CD4-positive, alpha-beta T cell (primary cell): ENCODE results near the gene TMEM43. TPM values are rescaled to one million over a fixed set of nuclear protein-coding genes. Genes with fewer than 3 reads are reported as not detected.

Experiments
- ATAC-seq: fragments of 200-7000 bp; cut with Tn5 transposase; one replicate; pipeline ENCODE4 v1.10.0; 2022; ENCODE audit warnings: mild to moderate bottlenecking; ENCODE audit not compliant: poor library complexity
- CTCF ChIA-PET: fragments of 350-600 bp; sonication (Branson Sonifier 250); formaldehyde crosslinking; loops from one replicate; lab custom pipeline; 2021; ENCODE audit warnings: antibody characterized with exemption, inconsistent platforms; lab: Charles Lee
- POLR2A ChIA-PET: fragments of 350-600 bp; sonication (Branson Sonifier 250); formaldehyde crosslinking; loops from one replicate; lab custom pipeline; 2021; ENCODE audit warnings: antibody characterized with exemption, inconsistent platforms; lab: Charles Lee
- DNase-seq, 14 experiments: peaks; one replicate each; pipeline ENCODE4 v3.0.0-alpha.2; 2013 to 2020; ENCODE audit warnings: mixed read lengths in 2 of 14
- H3K27ac ChIP-seq, 2 donors: one replicate each; pipeline versions ENCODE4 v1.5.1 to v1.7.0; 2013; ENCODE audit warnings: low read length in 2 of 2, low read depth in 1 of 2, mild to moderate bottlenecking in 1 of 2
- H3K27me3 ChIP-seq, 2 experiments: 1 replicate in 1 of 2; 2 replicates in 1 of 2; pipeline versions ENCODE4 v1.6.1 to v1.7.0; 2013; ENCODE audit warnings: low read length in 2 of 2, control low read depth in 1 of 2, mild to moderate bottlenecking in 1 of 2, moderate library complexity in 1 of 2; ENCODE audit not compliant: insufficient read depth in 2 of 2, control insufficient read depth in 1 of 2
- H3K36me3 ChIP-seq: one replicate; pipeline ENCODE4 v1.6.1; 2013; ENCODE audit warnings: low read length, control low read depth; ENCODE audit not compliant: insufficient read depth
- H3K4me1 ChIP-seq: one replicate; pipeline ENCODE4 v1.6.1; 2013; ENCODE audit warnings: low read length, control low read depth; ENCODE audit not compliant: insufficient read depth
- H3K4me3 ChIP-seq: one replicate; pipeline ENCODE4 v1.5.1; 2013; ENCODE audit warnings: mild to moderate bottlenecking, low read length, moderate library complexity
- H3K9me3 ChIP-seq, 2 experiments: 1 replicate in 1 of 2; 2 replicates in 1 of 2; pipeline versions ENCODE4 v1.6.1 to v1.7.0; 2013; ENCODE audit warnings: low read length in 2 of 2, mild to moderate bottlenecking in 2 of 2, control low read depth in 1 of 2, moderate library complexity in 1 of 2; ENCODE audit not compliant: control insufficient read depth in 1 of 2, insufficient read depth in 1 of 2
- H3K27ac Mint-ChIP-seq: one replicate; pipeline ENCODE4 v1.8.0; 2020; ENCODE audit warnings: mixed read lengths
- H3K27me3 Mint-ChIP-seq: one replicate; pipeline ENCODE4 v1.8.0; 2021; ENCODE audit warnings: mixed read lengths
- H3K36me3 Mint-ChIP-seq: one replicate; pipeline ENCODE4 v1.8.0; 2021; ENCODE audit warnings: low read depth, mixed read lengths
- H3K4me1 Mint-ChIP-seq: one replicate; pipeline ENCODE4 v1.8.0; 2021; ENCODE audit warnings: low read depth, mixed read lengths
- H3K4me3 Mint-ChIP-seq: one replicate; pipeline ENCODE4 v1.8.0; 2020; ENCODE audit warnings: mild to moderate bottlenecking, mixed read lengths
- H3K9me3 Mint-ChIP-seq: one replicate; pipeline ENCODE4 v1.8.0; 2020; ENCODE audit warnings: mixed read lengths
- intact Hi-C, 2 experiments: fragments of 100-400 bp; cut with DNase I in 1 of 2; cut with micrococcal nuclease in 1 of 2; formaldehyde crosslinking; loops; one replicate each; pipeline versions ENCODE4 v1.15.1 to v1.9.0; 2023 to 2025; cut with DNase I, micrococcal nuclease
- total RNA-seq, 174 experiments: library from RNA in 2 of 174; stranded (reverse) in 2 of 174; gene quantifications; one replicate each; pipeline ENCODE4 v1.2.3 and lab custom pipeline; 2021 to 2026
- TF ChIP-seq, protein P1 (sequence below): fragments of 200-600 bp; IDR thresholded peaks from one replicate; pipeline ENCODE4 v1.8.0; 2022; ENCODE audit warnings: antibody characterized with exemption, mild to moderate bottlenecking

TMEM43 gene
- total RNA-seq, 2 experiments from 2014 or later = 24.8 to 27.6 TPM

DNA sequence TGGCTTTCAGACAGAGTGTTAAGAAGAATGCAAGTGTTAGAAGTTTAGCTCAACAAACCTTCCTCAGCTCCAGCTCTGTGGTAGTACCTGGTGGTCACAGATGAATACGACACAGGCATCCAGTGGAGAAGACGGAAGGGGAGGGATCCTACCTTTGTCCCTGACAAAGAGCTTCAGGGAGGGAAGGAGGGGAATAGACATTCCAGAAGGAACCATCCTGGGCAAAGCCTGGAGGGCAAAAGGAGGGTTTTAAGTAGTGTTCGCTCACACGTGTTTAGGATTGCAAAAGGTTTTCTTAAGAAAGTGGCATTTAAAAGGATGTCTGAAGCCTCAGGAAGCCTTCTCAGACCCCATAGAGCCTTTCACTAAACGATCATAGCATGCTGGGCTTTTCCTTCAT lies 3.0 kb upstream of the TMEM43 start:
- ATAC-seq = no peak
- Histone ChIP-seq H3K4me1 (peaks cover 36% of the 10 kb centered on the region), H3K27ac (no peak overlapping the region), H3K9me3 (no peaks in the 10 kb centered on the region), H3K4me3 (no peak overlapping the region), H3K27me3 (no peaks in the 10 kb centered on the region), H3K36me3 (peaks cover 7% of the 10 kb centered on the region)
- DNase-seq = no peak
- POLR2A ChIA-PET = interaction anchor here (4.5 kb wide), 1 partner anchor 57 kb away, joined by 129 read pairs; the partner anchor contains the start of genes LSM3 and XPC
- peaks cover 49% of the 10 kb centered on the region for H3K36me3 Mint-ChIP-seq
- peak overlapping the region; percentile 7 for H3K27ac Mint-ChIP-seq
- TF ChIP-seq, protein P1, sequence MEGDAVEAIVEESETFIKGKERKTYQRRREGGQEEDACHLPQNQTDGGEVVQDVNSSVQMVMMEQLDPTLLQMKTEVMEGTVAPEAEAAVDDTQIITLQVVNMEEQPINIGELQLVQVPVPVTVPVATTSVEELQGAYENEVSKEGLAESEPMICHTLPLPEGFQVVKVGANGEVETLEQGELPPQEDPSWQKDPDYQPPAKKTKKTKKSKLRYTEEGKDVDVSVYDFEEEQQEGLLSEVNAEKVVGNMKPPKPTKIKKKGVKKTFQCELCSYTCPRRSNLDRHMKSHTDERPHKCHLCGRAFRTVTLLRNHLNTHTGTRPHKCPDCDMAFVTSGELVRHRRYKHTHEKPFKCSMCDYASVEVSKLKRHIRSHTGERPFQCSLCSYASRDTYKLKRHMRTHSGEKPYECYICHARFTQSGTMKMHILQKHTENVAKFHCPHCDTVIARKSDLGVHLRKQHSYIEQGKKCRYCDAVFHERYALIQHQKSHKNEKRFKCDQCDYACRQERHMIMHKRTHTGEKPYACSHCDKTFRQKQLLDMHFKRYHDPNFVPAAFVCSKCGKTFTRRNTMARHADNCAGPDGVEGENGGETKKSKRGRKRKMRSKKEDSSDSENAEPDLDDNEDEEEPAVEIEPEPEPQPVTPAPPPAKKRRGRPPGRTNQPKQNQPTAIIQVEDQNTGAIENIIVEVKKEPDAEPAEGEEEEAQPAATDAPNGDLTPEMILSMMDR = no peak
- H3K4me3 Mint-ChIP-seq = peak overlapping the region; percentile 67
- H3K4me1 Mint-ChIP-seq = peaks cover 54% of the 10 kb centered on the region
- H3K9me3 Mint-ChIP-seq = no peaks in the 10 kb centered on the region
- H3K27me3 Mint-ChIP-seq = no peaks in the 10 kb centered on the region
- CTCF ChIA-PET = no interaction called here
- intact Hi-C loops = loop anchor here (5.0 to 10.0 kb wide), 5 partner anchors 225 to 943 kb away; partner anchors contain the start of genes HDAC11 (in 1 of the 2), MRPS25 (in 1 of the 2) and NR2C2 (in 1 of the 2)

DNA sequence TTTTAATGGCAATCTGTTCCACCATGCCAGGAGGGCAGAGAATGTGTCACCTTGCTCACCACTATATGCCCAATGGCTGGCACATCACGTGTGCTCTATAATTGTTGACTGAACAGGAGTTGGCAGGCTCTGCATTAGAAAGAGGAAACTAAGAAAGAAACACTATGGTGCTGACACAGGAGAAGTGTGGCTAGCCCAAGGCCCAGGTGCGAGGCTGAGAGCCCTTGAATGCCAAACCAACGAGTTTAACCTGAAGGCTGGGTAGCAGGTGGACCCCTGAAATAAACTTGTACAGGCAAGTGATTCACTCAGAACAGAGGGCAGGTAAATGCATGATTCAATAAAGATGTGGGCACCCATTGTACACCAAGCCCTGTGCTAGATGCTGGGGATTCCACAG lies 2.6 kb upstream of the TMEM43 start:
- ChIA-PET POLR2A (interaction anchor here (2.9 to 4.5 kb wide), 3 partner anchors 21 to 642 kb away, joined by 10 to 129 read pairs (median 84); partner anchors contain the start of genes HDAC11, LSM3 and XPC), CTCF (interaction anchor here (0.7 to 4.1 kb wide), 2 partner anchors 22 to 242 kb away, joined by 3 to 44 read pairs; no protein-coding TSS in a partner anchor)
- no peaks in the 10 kb centered on the region for H3K9me3 Mint-ChIP-seq
- H3K36me3 Mint-ChIP-seq = peaks cover 49% of the 10 kb centered on the region
- Histone ChIP-seq H3K36me3 (peaks cover 7% of the 10 kb centered on the region), H3K4me3 (no peak overlapping the region), H3K9me3 (no peaks in the 10 kb centered on the region), H3K27ac (no peak overlapping the region), H3K27me3 (no peaks in the 10 kb centered on the region), H3K4me1 (peaks cover 41% of the 10 kb centered on the region)
- no peaks in the 10 kb centered on the region for H3K27me3 Mint-ChIP-seq
- ATAC-seq = no peak
- H3K4me3 Mint-ChIP-seq = peak overlapping the region; percentile 68
- peak overlapping the region; percentile 7 for H3K27ac Mint-ChIP-seq
- intact Hi-C loops = loop anchor here (5.0 to 10.0 kb wide), 5 partner anchors 225 to 942 kb away; partner anchors contain the start of genes HDAC11 (in 1 of the 2), MRPS25 (in 1 of the 2) and NR2C2 (in 1 of the 2)
- H3K4me1 Mint-ChIP-seq = peaks cover 58% of the 10 kb centered on the region
- TF ChIP-seq, protein P1 = no peak
- DNase-seq = no peak

DNA sequence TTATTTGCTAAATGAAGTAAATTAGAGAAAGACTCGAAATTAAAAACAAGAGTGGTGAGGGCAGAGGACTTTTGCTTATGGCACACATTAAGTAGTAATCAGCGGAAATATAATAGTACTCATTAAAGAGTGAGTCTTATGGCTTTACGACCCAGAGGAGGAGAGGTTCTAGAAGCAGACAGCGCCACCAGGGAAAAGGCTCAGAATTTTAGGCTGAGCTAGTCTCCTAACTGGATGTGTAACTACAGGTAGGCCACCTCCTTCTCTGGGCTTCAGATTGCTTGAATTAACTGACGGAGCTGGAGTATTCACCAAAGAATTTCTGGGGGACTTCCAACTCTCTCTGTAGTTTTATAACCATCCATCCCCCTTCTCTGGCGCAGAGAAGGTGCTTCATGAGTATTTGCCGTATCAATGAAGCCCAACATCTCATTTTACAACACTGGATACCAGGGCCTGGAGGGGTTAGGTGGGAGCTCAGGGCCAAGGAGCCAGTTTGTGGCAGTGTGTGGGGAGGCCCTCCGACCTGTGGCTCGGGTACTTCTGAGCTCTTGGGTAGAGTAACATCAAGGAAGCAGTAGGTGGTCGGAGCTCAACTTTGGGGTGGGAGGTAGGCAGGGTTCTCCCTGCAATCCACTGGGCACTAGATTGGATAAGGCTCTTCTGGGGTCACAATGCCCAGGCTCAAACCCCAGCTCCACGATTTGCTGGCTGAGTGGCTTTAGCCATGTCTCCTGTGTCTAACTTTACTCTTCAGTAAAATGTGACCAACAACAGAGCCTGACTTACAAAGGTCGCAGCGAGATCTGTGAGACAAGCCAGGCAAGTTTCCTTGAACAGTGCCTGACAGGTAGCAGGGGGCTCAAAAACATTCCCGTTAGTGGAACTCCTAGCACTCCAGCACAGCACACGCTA lies 1.3 kb upstream of the TMEM43 start:
- Mint-ChIP-seq H3K9me3 (no peaks in the 10 kb centered on the region), H3K27ac (peak overlapping the region; percentile 91), H3K4me1 (peaks cover 71% of the 10 kb centered on the region), H3K27me3 (no peaks in the 10 kb centered on the region), H3K36me3 (peaks cover 54% of the 10 kb centered on the region), H3K4me3 (peak overlapping the region; percentile 97)
- Histone ChIP-seq H3K4me3 (peak overlapping the region; percentile 96), H3K4me1 (peaks cover 53% of the 10 kb centered on the region), H3K27me3 (no peaks in the 10 kb centered on the region), H3K27ac (peak overlapping the region; percentile 76 to 86), H3K9me3 (no peaks in the 10 kb centered on the region), H3K36me3 (peaks cover 19% of the 10 kb centered on the region)
- CTCF ChIA-PET = interaction anchor here (1.1 to 4.1 kb wide), 3 partner anchors 9 to 243 kb away, joined by 3 to 44 read pairs (median 3); partner anchors contain the start of gene WNT7A
- no peak for ATAC-seq
- POLR2A ChIA-PET = interaction anchor here (1.1 to 4.5 kb wide), 13 partner anchors 7 to 976 kb away, joined by 3 to 129 read pairs (median 10); partner anchors contain the start of genes CCDC174, HDAC11, LSM3 and RBSN
- intact Hi-C loops = loop anchor here (1.0 to 10.0 kb wide), 10 partner anchors 19 to 941 kb away; partner anchors contain the start of genes LSM3 (in 2 of the 2), XPC (in 2 of the 2), CCDC174 (in 1 of the 2) and HDAC11 (in 1 of the 2)
- TF ChIP-seq, protein P1 = no peak
- DNase-seq = peak in 1 of 14 experiments; percentile 28
